NCI-H774 (cell line): ENCODE data around the gene WNT10A.

ENCODE experiments used
- DNase-seq: peaks from one replicate; lab custom pipeline; 2025; lab: John Stamatoyannopoulos, UW

Gene WNT10A

DNA sequence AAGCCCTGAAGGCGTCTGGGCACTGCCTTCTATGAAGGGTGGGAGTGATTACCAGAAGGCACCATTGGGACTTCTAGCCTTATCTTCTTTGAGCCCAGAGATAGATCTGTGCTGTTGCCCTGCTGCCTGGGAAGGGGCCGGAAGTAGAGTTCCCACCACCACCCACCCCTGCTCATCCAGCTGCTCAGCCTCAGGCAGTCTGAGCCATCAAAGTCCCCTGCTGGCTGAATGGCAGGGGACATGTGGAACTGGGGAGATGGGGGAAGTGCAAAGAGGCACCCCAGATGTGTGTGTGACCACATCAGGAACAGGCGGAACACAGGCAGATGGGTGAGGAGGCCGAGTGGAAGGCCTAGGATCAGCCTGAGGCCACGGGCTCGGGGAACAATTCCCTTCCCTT lies 3.3 kb upstream of the WNT10A start:
- no peak for DNase-seq

DNA sequence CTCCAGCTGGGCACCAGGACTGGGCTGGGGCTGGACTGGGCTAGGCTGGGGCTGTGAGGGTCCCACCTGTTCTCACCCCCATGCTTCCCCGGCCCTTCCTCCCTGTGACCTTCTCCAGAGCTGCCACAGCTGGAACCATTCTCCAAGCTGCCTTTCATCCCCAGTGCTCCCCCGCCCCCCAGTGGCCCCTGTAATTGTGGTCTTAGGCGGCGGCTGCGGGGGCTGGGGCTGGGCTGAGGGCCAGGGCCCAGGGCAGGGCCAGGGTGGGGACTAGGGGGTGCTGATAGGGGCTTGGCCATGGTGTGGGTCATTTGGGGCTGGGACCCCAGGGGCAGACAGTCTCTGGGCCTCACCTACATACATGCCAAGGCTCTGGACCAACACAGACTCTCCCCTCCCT lies 2.8 kb upstream of the WNT10A start:
- no peak for DNase-seq

DNA sequence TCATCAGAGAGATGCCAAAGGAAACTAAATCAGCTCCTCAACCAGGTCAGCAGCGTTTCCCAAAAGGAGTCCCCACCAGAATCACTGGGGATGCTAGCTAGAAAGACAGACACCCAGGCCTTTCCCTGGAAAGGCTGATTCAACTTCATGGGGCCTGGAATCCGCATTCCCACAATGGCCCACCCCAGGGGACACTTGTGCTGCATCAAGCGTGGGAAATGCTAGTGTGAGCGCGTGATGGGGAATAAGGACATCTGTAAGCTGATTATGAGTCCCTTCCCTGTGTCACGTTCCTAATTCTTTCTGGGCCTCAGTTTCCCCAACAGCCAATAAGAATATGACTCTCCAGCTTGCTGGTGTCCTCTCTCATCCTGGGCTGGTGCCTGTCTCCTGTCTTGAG lies 2.2 kb upstream of the WNT10A start:
- no peak for DNase-seq

DNA sequence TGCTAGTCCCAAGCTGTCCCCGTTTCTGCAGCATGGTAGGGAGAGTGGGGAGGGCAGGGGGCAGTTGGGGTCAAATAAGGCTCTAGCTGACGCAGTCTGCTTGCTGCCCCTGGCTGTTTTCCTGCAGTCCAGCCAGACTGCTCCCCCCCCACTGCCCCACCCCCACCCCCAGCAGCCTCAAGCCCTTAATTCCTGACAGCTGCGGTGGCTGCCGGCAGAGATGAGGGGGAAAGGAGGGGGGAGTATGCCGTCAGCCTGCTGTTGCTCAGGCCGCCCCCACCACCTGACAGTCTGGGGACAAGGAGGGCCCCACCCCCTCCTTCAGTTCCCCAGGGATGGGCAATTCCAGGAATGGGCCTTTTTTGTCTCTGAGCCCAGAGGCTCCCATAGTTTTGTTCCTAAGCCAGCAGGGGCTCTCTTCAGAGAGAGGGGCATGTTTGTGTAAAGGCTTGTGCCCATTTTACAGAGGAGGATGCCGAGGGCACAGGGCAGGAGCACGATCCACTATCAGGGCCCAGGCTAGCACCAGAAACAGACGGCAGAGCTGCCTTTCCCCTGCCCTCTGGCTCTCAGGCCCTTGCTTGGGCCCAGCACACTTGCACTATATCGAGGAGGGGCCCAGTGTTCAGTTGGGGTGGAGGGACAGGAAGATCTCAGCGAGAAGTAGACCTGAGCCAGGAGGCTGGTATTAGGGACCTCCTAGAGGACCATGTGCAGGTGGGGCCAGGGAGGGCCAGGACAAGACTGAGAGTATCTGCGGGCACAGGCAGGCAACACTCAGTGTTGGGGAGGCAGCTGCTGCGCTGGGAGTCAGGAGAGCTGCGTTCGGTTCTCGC lies 1.5 kb upstream of the WNT10A start:
- no peak for DNase-seq

DNA sequence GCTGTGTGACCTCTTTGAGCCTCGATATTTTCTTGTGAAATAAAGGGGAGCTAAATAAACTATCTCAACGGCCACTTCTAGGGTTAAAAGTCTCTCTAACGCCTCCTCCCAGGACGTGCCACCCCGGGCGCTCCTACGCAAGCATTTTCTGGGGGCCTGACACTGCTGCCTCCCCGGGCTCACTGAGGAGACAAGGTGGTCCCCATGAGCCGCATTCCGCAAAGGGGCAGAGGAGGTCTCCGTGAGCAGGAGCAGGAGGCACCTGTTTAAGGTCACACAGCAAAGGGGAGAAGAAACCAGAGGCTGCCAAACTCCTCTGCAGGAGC lies 913 bp upstream of the WNT10A start:
- DNase-seq = no peak

DNA sequence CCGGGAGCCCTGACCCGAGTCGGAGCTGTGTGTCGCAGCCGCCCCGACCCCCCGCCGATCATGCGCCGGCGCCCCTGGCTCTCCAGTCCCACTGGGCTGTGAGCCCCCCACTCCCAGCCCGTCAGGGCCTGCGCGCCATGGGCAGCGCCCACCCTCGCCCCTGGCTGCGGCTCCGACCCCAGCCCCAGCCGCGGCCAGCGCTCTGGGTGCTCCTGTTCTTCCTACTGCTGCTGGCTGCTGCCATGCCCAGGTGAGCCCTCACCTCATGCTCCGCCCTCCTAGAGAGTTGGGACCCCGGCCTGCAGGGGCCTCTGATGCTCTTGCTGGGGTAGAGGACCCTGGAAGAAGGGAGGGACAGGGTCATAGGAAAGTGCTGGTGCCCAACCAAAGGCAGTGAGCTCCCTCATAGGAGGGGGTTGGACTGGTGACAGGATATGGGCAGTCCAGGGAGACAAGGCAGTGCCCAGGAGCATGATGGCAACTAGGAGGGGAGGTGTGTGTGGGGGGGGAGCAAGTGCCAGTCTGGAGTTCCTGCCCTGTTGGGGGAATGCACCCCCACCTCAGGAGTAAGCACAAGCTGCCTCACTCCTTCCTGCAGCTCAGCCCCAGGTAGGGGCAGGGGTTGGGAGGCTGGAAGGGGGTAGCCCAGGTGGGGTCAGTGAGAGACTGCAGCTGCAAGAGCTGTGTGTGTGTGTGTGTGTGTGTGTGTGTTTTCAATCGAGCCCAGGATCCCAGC lies 375 bp downstream of the WNT10A start:
- DNase-seq = no peak

DNA sequence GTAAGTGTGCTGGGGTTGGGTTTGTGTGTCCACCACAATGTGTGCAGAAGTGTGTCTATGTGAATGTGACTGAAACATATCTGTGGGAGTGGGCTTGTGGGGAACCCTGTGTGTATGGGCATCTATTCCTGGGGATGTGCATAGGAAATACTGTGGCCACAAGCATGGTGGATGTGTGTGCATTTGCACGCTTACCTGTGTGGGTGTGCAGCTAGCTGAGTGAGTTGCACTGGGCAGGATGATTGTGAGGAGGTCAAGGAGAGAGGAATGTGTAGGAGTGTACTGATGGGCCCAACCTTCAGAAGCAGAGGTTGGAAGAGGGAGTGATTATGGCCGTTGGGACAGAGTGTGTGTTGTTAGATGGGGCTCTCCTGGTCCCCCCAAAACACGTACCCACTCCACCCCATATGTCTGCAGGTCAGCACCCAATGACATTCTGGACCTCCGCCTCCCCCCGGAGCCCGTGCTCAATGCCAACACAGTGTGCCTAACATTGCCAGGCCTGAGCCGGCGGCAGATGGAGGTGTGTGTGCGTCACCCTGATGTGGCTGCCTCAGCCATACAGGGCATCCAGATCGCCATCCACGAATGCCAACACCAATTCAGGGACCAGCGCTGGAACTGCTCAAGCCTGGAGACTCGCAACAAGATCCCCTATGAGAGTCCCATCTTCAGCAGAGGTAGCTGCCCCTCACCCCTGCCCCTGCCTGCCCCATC lies 1.2 kb downstream of the WNT10A start:
- DNase-seq = no peak

DNA sequence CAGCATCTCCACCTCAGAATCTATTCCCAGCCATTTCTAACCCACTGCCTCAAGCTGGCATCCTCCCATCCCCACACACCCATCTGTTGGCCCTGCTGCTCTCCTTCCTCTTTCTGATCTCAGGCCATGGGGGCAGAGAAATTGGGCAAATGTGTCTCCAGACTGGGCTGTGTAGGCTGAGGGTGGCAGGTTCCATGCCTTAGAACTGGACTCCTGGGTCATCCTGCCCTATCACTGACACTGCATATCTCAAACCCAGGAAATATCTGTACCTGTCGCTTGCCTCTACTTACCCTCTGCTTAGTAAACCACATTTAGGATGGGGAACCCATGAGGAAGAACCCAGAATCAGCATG lies 1.8 kb downstream of the WNT10A start:
- DNase-seq = no peak

DNA sequence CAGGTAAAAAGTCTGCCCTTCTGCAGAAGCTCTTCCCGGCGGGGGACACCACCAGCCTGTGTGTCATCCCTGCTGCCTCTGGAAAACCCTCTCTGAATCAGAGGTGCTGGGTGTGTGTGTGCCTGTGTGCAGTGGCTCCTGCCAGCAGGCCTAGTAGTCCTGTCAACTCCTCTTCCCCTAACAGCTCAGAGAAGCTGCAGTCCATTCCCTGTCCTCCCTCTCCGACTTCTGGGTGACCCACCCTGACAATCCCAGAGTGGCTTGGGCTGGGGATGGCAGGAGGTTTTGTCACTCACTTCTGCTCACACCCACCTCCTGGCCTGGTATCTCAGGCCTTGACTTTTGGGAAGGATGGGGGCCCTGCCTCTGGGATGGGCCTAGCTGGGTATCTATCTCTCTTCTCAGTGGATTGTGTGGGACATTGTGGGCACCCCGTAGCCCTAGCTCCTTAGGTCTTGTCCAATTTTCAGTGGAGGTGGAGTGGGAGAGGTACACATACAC lies 2.3 kb downstream of the WNT10A start:
- no peak for DNase-seq

DNA sequence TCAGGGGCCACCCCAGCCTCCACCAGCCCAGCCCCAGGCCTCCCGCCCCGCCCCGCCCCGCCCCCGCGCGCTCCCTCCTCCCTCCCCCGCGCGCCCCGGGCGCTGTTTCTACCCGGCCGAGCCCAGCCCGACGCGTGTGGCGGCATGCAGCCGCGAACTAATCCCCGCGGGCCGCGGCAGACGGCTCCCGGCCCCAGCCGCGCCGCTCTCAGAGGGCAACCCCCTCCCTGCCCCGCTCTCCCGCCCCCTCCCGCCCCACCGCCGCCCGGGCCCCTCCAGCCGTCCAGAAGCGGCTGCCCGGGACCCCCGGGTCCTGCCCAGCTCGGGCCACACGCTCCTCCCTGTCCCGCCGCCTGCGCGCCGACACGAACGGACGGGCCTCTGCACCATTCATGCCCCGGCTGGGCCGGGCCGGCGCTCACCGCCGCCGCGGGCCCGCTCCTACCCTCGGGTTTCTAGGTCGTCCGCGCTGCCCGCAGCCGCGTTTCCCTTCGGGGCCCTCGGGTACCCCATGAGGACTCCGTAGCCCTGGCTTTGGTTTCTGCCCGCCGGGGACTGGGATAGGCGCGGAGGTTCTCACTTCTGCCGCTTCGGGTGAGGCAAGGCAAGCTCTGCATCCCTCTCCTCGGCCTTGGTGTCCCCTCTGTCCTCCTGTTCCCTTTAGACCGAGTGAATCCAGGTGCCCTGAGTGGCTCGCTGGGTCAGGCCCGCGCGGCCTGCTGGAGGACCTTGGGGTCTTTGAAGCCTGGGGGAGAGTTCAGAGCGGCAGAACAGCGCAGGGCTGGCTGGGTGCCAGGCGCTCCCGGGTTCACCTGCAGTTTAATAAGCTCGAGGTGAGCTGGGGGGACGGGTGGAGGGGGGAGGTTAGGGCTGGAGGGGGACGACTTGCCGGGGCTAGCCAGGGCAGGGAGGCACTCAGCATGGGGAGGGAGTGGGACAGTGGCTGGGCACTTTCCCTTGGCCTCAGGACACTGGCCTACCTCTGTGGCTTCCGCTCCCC lies 3.1 kb downstream of the WNT10A start:
- no peak for DNase-seq

DNA sequence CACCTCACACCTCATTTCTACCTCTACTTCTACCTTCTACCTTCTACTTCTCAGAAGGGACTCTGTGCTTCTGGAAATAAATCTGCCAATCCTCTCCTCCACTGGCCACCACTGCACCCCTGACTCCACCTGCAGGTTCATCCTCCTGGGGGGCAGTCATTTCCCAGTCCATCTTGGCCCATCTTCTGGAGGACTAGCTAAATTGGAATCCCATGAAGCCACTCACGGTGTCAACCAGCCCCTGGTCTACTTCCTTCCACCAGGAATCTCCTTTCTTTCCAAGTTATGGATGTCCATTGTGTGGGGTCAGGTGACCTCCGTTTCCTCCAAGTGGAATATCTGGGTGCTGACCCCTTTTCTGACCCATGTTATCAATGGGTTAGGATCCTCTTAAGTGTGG lies 3.9 kb downstream of the WNT10A start:
- no peak for DNase-seq

DNA sequence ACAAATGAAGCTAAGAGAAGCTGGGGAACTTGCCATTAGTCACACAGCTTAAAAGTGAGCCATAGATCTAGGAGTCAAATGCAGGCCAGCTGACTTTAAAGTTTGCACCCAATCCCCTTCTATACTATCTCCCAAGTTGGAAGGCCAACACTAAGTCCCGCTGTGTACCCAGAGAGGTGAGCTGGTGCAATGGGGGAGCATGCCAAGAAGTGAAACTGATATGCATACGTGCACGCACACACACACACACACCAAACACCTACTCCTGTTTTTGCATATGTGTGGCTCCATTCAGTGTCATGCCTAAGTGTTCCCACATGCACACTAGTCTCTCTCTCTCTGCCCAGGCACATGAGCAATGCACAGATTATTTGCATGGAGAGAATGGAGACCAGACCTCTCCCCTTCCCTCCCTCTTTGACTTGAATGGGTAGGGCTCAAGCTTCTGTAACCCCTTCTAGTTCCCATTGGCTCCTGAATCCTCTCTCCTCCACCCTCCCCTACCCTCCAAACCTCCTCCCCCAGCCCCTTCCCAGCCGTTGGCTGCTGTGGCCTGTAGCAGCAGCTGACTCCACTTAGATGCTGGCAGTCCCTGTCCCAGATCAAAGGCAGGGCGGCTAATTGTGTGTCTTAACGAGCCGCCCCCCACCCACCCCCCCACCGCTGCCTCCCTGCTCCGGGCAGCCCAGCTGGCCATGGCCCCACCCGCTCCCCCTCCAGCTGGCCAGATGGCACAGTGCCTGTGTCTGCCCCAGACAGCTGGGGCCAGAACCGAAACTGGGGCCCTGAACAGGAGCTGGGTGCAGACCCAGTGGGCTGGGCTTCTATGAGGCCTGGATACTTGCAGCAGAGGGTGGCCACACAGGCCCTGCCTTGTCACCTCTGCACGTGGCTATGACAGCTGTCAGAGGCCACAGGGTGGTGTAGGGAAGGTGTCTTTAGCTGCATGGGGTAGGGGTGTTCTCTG lies 5.6 kb downstream of the WNT10A start:
- no peak for DNase-seq

DNA sequence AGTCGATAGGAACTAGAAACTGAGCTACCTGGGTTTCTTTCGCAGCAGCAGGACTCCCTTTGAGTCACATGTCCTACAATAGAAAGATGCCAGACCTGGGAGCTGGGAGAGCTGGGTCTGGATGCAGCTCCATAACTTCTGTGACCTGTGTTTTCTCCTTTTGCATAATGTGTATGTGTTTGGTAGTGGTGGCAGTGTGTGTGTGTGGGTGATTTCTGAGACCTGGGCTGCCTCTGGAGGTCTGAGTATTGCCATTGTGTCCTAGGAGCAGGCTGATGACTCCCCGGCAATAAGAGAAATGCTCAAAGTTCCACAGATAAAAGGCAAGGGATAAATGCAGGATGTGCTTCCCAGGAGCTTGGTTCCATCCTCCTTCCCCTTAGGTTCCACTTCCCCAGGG lies 6.4 kb downstream of the WNT10A start:
- no peak for DNase-seq

DNA sequence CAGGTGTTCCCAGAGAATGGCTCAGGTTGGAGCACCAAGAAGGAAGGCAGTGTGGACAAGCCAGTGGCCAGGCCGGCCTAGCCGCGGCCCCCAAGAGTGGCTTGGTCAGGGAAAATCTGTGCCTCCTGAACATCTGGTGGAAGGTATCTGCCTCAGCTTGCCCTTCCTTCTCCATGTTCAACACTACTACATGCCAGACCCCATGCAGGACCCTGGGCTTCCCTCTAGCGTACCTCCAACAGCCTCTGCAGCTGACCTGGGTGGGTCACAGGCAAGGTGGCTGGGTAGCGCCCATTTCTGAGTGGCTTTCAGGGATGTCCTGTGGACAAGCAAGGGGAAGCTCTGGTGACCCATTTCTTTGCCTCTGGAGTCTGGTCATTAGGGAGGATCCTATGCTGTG lies 7.7 kb downstream of the WNT10A start:
- no peak for DNase-seq

DNA sequence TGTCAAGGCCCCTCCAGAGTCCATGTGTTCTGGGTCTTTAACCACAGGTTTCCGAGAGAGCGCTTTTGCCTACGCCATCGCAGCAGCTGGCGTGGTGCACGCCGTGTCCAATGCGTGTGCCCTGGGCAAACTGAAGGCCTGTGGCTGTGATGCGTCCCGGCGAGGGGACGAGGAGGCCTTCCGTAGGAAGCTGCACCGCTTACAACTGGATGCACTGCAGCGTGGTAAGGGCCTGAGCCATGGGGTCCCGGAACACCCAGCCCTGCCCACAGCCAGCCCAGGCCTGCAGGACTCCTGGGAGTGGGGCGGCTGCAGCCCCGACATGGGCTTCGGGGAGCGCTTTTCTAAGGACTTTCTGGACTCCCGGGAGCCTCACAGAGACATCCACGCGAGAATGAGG lies 9.3 kb downstream of the WNT10A start:
- no peak for DNase-seq

DNA sequence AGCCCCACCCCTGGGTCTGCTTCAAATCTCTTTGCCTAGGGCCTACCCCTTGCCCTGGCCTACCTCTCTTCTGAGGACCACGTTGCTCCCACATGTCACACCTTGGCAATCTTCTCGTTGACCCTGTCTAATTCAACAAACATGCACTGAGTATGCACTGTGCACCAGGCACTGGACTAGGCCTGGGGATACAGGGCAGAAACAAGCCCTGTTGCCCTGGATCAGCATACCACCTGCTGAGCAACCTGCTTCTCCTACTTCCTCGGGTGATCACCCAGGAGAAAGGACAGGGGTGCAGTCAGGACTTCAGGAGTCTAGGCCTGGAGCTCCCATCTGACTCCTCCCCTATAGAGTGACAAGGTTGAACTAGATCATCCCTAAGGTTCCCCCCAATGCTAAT lies 9.7 kb downstream of the WNT10A start:
- no peak for DNase-seq

DNA sequence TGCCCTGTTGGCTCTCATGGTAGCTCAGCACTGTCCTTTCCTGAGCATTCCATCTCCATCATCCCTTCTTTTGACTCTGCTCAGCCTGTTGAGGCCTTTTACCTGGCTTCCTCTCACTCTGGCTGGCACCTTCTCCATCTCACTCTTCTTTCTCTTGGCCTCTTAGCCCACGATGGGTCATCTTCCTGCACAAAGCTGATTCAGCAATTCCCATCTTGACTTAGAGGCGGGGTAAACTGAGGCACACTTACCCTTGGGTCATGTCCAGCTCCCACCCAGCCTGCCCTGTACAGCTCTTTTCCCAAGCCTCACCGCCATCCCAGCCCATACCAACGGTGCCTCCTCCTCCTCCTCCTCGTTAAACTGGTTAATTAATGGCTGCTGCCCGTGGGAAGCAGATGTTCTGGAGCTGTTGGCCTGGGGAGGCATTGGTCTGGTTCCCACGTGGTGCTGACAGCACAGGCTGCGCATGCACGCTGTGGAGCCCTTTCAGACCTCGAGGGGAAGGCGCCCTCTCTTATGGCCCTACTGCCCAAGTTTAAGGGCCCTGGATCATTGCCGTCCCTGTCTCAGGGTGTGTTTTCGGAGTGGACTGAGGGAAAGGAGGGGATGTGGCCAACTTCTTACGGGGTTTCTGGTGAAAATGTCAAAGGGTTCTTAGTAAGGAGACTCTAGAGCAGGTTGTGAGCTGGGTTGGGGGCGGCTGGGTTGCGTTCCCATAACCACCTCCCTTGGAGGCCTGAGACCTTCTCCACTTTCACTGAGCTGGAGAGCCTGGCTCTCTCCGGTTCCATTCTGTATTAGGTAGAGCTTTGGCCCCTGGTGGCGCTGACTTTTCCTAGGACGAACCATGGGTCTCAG lies 10.9 kb downstream of the WNT10A start:
- DNase-seq = no peak

DNA sequence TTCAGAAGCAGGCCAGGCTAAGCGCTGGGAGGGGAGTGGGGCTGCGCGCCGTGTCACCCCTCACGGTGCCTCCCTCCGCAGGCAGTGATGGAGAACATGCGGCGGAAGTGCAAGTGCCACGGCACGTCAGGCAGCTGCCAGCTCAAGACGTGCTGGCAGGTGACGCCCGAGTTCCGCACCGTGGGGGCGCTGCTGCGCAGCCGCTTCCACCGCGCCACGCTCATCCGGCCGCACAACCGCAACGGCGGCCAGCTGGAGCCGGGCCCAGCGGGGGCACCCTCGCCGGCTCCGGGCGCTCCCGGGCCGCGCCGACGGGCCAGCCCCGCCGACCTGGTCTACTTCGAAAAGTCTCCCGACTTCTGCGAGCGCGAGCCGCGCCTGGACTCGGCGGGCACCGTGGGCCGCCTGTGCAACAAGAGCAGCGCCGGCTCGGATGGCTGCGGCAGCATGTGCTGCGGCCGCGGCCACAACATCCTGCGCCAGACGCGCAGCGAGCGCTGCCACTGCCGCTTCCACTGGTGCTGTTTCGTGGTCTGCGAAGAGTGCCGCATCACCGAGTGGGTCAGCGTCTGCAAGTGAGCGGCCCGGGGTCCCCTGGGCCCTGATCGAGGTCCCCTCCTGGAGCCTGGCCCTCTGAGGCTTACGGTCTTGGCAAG lies 12.2 kb downstream of the WNT10A start:
- DNase-seq = peak; percentile 65
